ENCODE data around the gene HHLA2. TPM values are rescaled to one million over a fixed set of nuclear protein-coding genes. Genes with fewer than 3 reads are reported as not detected.
A peak's percentile ranks its signal among the peaks of the same experiment; 100 is the strongest.

HHLA2 gene
- total and polyA plus RNA-seq, 4 experiments from 2014 or later = 0.52 to 0.58 TPM; not detected in 2

GRCh38 chr3:108298056-108298455, 1.7 kb downstream of the HHLA2 start:
- intact Hi-C loops (cut with micrococcal nuclease) = no loop called here
- DNase-seq = no peak
- H3K36me3 Mint-ChIP-seq = no peaks in the 10 kb centered on the region
- H3K4me3 Mint-ChIP-seq = no peak overlapping the region
- no peaks in the 10 kb centered on the region for H3K9me3 ChIP-seq (ENCODE audit: control insufficient read depth in 1 of 2, low read length in 2 of 2)
- CTCF ChIA-PET (ENCODE audit: partially characterized antibody) = no interaction called here
- no peaks in the 10 kb centered on the region for H3K36me3 ChIP-seq (ENCODE audit: insufficient read depth, low read length)
- no peaks in the 10 kb centered on the region for H3K27me3 ChIP-seq (ENCODE audit: insufficient read depth, low read length)
- H3K9me3 Mint-ChIP-seq = peaks cover 0 to 2% (median 0%) of the 10 kb centered on the region in 8 donors
- no peak overlapping the region for H3K27ac ChIP-seq (ENCODE audit: low read depth, low read length)
- POLR2A ChIA-PET (ENCODE audit: partially characterized antibody) = interaction anchor here (0.7 kb wide), 1 partner anchor 208 kb away, joined by 4 read pairs; no protein-coding TSS in a partner anchor
- H3K4me1 Mint-ChIP-seq = peaks cover 36 to 49% (median 39%) of the 10 kb centered on the region in 4 donors
- no peak overlapping the region for H3K4me3 ChIP-seq (ENCODE audit: low read length in 2 of 2)
- H3K27me3 Mint-ChIP-seq = no peaks in the 10 kb centered on the region
- H3K27ac Mint-ChIP-seq = no peak overlapping the region
- peaks cover 36% of the 10 kb centered on the region for H3K4me1 ChIP-seq (ENCODE audit: insufficient read depth, low read length)

- peaks cover 22 to 33% (median 28%) of the 10 kb centered on the region in 4 donors for H3K4me1 Mint-ChIP-seq
- Histone ChIP-seq H3K4me3 (ENCODE audit: low read length in 2 of 2) (no peak overlapping the region), H3K27ac (ENCODE audit: low read depth, low read length) (no peak overlapping the region), H3K9me3 (ENCODE audit: control insufficient read depth in 1 of 2, low read length in 2 of 2) (no peaks in the 10 kb centered on the region), H3K4me1 (ENCODE audit: insufficient read depth, low read length) (peaks cover 23% of the 10 kb centered on the region), H3K36me3 (ENCODE audit: insufficient read depth, low read length) (no peaks in the 10 kb centered on the region), H3K27me3 (ENCODE audit: insufficient read depth, low read length) (no peaks in the 10 kb centered on the region)
- POLR2A ChIA-PET (ENCODE audit: partially characterized antibody) = no interaction called here
- H3K27ac Mint-ChIP-seq = peak overlapping the region in 2 of 7 donors; percentile 4 to 5
- no peaks in the 10 kb centered on the region for H3K36me3 Mint-ChIP-seq
- CTCF ChIA-PET (ENCODE audit: partially characterized antibody) = interaction anchor here (1.0 to 1.5 kb wide), 3 partner anchors 16 to 189 kb away, joined by 3 read pairs; no protein-coding TSS in a partner anchor
- DNase-seq = no peak
- intact Hi-C loops (cut with micrococcal nuclease) = no loop called here
- no peaks in the 10 kb centered on the region for H3K27me3 Mint-ChIP-seq
- H3K4me3 Mint-ChIP-seq = peak overlapping the region in 1 of 8 donors; percentile 7
- H3K9me3 Mint-ChIP-seq = peaks cover 0 to 2% (median 0%) of the 10 kb centered on the region in 8 donors
Observed at GRCh38 chr3:108300103-108300849, 3.9 kb downstream of the HHLA2 start.

GRCh38 chr3:108301695-108302404, 5.5 kb downstream of the HHLA2 start:
- H3K36me3 Mint-ChIP-seq = no peaks in the 10 kb centered on the region
- Histone ChIP-seq H3K4me3 (ENCODE audit: low read length in 2 of 2) (peak overlapping the region in 1 of 2 donors; percentile 6), H3K36me3 (ENCODE audit: insufficient read depth, low read length) (no peaks in the 10 kb centered on the region), H3K9me3 (ENCODE audit: control insufficient read depth in 1 of 2, low read length in 2 of 2) (no peaks in the 10 kb centered on the region), H3K27me3 (ENCODE audit: insufficient read depth, low read length) (no peaks in the 10 kb centered on the region), H3K27ac (ENCODE audit: low read depth, low read length) (no peak overlapping the region), H3K4me1 (ENCODE audit: insufficient read depth, low read length) (peaks cover 23% of the 10 kb centered on the region)
- no peaks in the 10 kb centered on the region for H3K27me3 Mint-ChIP-seq
- H3K4me1 Mint-ChIP-seq = peaks cover 22 to 33% (median 26%) of the 10 kb centered on the region in 4 donors
- peak overlapping the region; percentile 52 to 86 (median 72) for H3K4me3 Mint-ChIP-seq
- peak in 1 of 5 donors; percentile 17 for DNase-seq
- peak overlapping the region in 6 of 7 donors; percentile 0 to 85 (median 10) for H3K27ac Mint-ChIP-seq
- POLR2A ChIA-PET (ENCODE audit: partially characterized antibody) = no interaction called here
- peaks cover 0 to 2% (median 0%) of the 10 kb centered on the region in 8 donors for H3K9me3 Mint-ChIP-seq
- CTCF ChIA-PET (ENCODE audit: partially characterized antibody) = interaction anchor here (1.0 kb wide), 1 partner anchor 77 kb away, joined by 3 read pairs; no protein-coding TSS in a partner anchor
- intact Hi-C loops (cut with micrococcal nuclease) = no loop called here

- peaks cover 23% of the 10 kb centered on the region for H3K4me1 ChIP-seq (ENCODE audit: insufficient read depth, low read length)
- intact Hi-C loops (cut with micrococcal nuclease) = no loop called here
- Mint-ChIP-seq H3K4me3 (peak overlapping the region in 6 of 8 donors; percentile 52 to 86 (median 72)), H3K4me1 (peaks cover 22 to 33% (median 26%) of the 10 kb centered on the region in 4 donors), H3K27me3 (no peaks in the 10 kb centered on the region), H3K27ac (peak overlapping the region in 4 of 7 donors; percentile 0 to 61 (median 34)), H3K36me3 (no peaks in the 10 kb centered on the region), H3K9me3 (peaks cover 0 to 2% (median 0%) of the 10 kb centered on the region in 8 donors)
- H3K27ac ChIP-seq (ENCODE audit: low read depth, low read length) = no peak overlapping the region
- no peak overlapping the region for H3K4me3 ChIP-seq (ENCODE audit: low read length in 2 of 2)
- ChIA-PET CTCF (ENCODE audit: partially characterized antibody) (no interaction called here), POLR2A (ENCODE audit: partially characterized antibody) (no interaction called here)
- H3K9me3 ChIP-seq (ENCODE audit: control insufficient read depth in 1 of 2, low read length in 2 of 2) = no peaks in the 10 kb centered on the region
- H3K36me3 ChIP-seq (ENCODE audit: insufficient read depth, low read length) = no peaks in the 10 kb centered on the region
- no peak for DNase-seq
- no peaks in the 10 kb centered on the region for H3K27me3 ChIP-seq (ENCODE audit: insufficient read depth, low read length)
Observed at GRCh38 chr3:108302570-108302969, 6.2 kb downstream of the HHLA2 start.

- H3K9me3 ChIP-seq (ENCODE audit: control insufficient read depth in 1 of 2, low read length in 2 of 2) = no peaks in the 10 kb centered on the region
- CTCF ChIA-PET (ENCODE audit: partially characterized antibody) = interaction anchor here (1.3 kb wide), 1 partner anchor 10 kb away, joined by 4 read pairs; the partner anchor contains the start of gene HHLA2
- Mint-ChIP-seq H3K9me3 (peaks cover 0 to 9% (median 4%) of the 10 kb centered on the region in 8 donors), H3K4me3 (no peak overlapping the region), H3K4me1 (peaks cover 20 to 23% (median 22%) of the 10 kb centered on the region in 4 donors), H3K27me3 (peaks cover 0 to 3% of the 10 kb centered on the region in 2 donors), H3K27ac (no peak overlapping the region), H3K36me3 (peaks cover 0 to 3% of the 10 kb centered on the region in 2 donors)
- intact Hi-C loops (cut with micrococcal nuclease) = no loop called here
- H3K4me1 ChIP-seq (ENCODE audit: insufficient read depth, low read length) = peaks cover 21% of the 10 kb centered on the region
- H3K27ac ChIP-seq (ENCODE audit: low read depth, low read length) = no peak overlapping the region
- POLR2A ChIA-PET (ENCODE audit: partially characterized antibody) = no interaction called here
- no peak overlapping the region for H3K4me3 ChIP-seq (ENCODE audit: low read length in 2 of 2)
- no peaks in the 10 kb centered on the region for H3K36me3 ChIP-seq (ENCODE audit: insufficient read depth, low read length)
- DNase-seq = no peak
- H3K27me3 ChIP-seq (ENCODE audit: insufficient read depth, low read length) = no peaks in the 10 kb centered on the region
Observed at GRCh38 chr3:108305484-108306172, 9.3 kb downstream of the HHLA2 start.

GRCh38 chr3:108311797-108312196, 15.4 kb downstream of the HHLA2 start:
- intact Hi-C loops (cut with micrococcal nuclease) = no loop called here
- H3K27ac Mint-ChIP-seq = no peak overlapping the region
- H3K27me3 Mint-ChIP-seq = peaks cover 0 to 3% of the 10 kb centered on the region in 2 donors
- peaks cover 0 to 9% (median 4%) of the 10 kb centered on the region in 8 donors for H3K9me3 Mint-ChIP-seq
- Histone ChIP-seq H3K4me1 (ENCODE audit: insufficient read depth, low read length) (no peaks in the 10 kb centered on the region), H3K9me3 (ENCODE audit: control insufficient read depth in 1 of 2, low read length in 2 of 2) (no peaks in the 10 kb centered on the region), H3K4me3 (ENCODE audit: low read length in 2 of 2) (no peak overlapping the region), H3K27ac (ENCODE audit: low read depth, low read length) (no peak overlapping the region), H3K27me3 (ENCODE audit: insufficient read depth, low read length) (no peaks in the 10 kb centered on the region), H3K36me3 (ENCODE audit: insufficient read depth, low read length) (no peaks in the 10 kb centered on the region)
- no peaks in the 10 kb centered on the region for H3K4me1 Mint-ChIP-seq
- no peak for DNase-seq
- H3K4me3 Mint-ChIP-seq = no peak overlapping the region
- ChIA-PET POLR2A (ENCODE audit: partially characterized antibody) (no interaction called here), CTCF (ENCODE audit: partially characterized antibody) (interaction anchor here (1.1 to 1.4 kb wide), 2 partner anchors 10 to 15 kb away, joined by 3 read pairs; no protein-coding TSS in a partner anchor)
- peaks cover 0 to 3% of the 10 kb centered on the region in 2 donors for H3K36me3 Mint-ChIP-seq
